Measurements from ENCODE around the gene RIPK1. TPM values are rescaled to one million over a fixed set of nuclear protein-coding genes. Genes with fewer than 3 reads are reported as not detected.

RIPK1 gene
- total and polyA plus RNA-seq, 9 of the 15 experiments (the other 6 are each of a cell fraction or from before 2014, with no cell fraction given), result 3.8 to 24.9 (median 17.7) TPM

GRCh38 chr6:3023663-3024483, 44.4 kb upstream of the RIPK1 start (continued):
- TF ChIP-seq JUND (IDR thresholded peaks at IDR 0.05; ENCODE audit: borderline replicate concordance, low read depth, low read length) (peak; percentile 95), JUND (tag; IDR thresholded peaks at IDR 0.05; ENCODE audit: borderline replicate concordance, low read depth, low read length) (peak; percentile 86; the same call in 2 of the 3 replicates), HMGXB4 (CRISPR knock-in tag; IDR thresholded peaks at IDR 0.05) (no peak; the same call in 1 of the 2 replicates), ETV6 (IDR thresholded peaks at IDR 0.05; ENCODE audit: borderline replicate concordance in 1 of 2, low read depth in 2 of 2, low read length in 1 of 2) (peak in 1 of 2 experiments; percentile 67; a peak in 1 of 4 replicates), ETV6 (CRISPR knock-in tag; IDR thresholded peaks at IDR 0.05; ENCODE audit: borderline replicate concordance) (peak; percentile 75; the same call in 1 of the 2 replicates), NEUROD1 (IDR thresholded peaks at IDR 0.05; ENCODE audit: borderline replicate concordance, low read depth, low read length, partially characterized antibody) (peak; percentile 86), FOS (IDR thresholded peaks at IDR 0.05; ENCODE audit: extremely low read depth, insufficient read length) (peak; percentile 24), ZNF609 (CRISPR knock-in tag; IDR thresholded peaks at IDR 0.05; ENCODE audit: borderline replicate concordance) (0 out of 2 replicates have a peak, but pooled peaks have one; percentile 13), RBFOX2 (IDR thresholded peaks at IDR 0.05; ENCODE audit: low read depth, low read length) (peak; percentile 93), CREBBP (IDR thresholded peaks at IDR 0.05; ENCODE audit: low read depth, low read length) (no peak), ZBTB1 (CRISPR knock-in tag; IDR thresholded peaks at IDR 0.05; ENCODE audit: borderline replicate concordance, low read depth) (peak; percentile 55; the same call in 1 of the 2 replicates), ZBTB11 (CRISPR knock-in tag; IDR thresholded peaks at IDR 0.05) (peak in 2 of 3 experiments; percentile 34 to 88; a peak in 3 of 6 replicates)
